ENCODE data around the gene PRKX.

PRKX gene

DNA sequence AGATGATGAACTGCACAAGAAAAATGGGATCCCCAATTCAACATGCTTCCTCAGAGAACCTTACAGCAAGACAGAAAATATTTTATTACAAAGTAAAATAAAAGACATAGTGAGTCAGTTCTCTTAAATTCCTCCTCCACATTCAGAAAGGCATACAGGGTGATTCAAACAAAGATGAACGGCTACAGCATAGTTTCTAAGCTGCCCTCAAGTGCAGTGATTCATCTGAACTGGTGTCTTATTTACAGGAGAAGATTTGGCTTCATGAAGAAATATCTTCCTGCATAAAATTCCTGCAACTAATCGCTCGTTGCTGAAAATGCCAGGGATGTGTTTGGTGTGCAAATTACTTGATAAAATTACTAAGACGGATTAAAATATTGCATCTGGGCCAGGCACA, 103.6 kb downstream of the PRKX start:
- no peaks in the 10 kb centered on the region for H3K27me3 ChIP-seq (ENCODE audit: control insufficient read depth, insufficient read depth, low read length)
- H3K9ac ChIP-seq, result no peak overlapping the region
- H3K36me3 ChIP-seq (ENCODE audit: control insufficient read depth, insufficient read depth, low read length), result no peaks in the 10 kb centered on the region
- H3K79me2 ChIP-seq, result no peaks in the 10 kb centered on the region
- H3K9me3 ChIP-seq (ENCODE audit: control insufficient read depth, low read length), result no peaks in the 10 kb centered on the region
- no peaks in the 10 kb centered on the region for H3K4me1 ChIP-seq
- no peak overlapping the region for H2AFZ ChIP-seq
- no peak overlapping the region for H3K27ac ChIP-seq
- H3K4me2 ChIP-seq (ENCODE audit: low read length), result no peak overlapping the region
- TF ChIP-seq, protein P1, sequence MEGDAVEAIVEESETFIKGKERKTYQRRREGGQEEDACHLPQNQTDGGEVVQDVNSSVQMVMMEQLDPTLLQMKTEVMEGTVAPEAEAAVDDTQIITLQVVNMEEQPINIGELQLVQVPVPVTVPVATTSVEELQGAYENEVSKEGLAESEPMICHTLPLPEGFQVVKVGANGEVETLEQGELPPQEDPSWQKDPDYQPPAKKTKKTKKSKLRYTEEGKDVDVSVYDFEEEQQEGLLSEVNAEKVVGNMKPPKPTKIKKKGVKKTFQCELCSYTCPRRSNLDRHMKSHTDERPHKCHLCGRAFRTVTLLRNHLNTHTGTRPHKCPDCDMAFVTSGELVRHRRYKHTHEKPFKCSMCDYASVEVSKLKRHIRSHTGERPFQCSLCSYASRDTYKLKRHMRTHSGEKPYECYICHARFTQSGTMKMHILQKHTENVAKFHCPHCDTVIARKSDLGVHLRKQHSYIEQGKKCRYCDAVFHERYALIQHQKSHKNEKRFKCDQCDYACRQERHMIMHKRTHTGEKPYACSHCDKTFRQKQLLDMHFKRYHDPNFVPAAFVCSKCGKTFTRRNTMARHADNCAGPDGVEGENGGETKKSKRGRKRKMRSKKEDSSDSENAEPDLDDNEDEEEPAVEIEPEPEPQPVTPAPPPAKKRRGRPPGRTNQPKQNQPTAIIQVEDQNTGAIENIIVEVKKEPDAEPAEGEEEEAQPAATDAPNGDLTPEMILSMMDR (IDR thresholded peaks at IDR 0.05), result no peak
- H3K4me3 ChIP-seq (ENCODE audit: low read depth, low read length), result no peak overlapping the region

DNA sequence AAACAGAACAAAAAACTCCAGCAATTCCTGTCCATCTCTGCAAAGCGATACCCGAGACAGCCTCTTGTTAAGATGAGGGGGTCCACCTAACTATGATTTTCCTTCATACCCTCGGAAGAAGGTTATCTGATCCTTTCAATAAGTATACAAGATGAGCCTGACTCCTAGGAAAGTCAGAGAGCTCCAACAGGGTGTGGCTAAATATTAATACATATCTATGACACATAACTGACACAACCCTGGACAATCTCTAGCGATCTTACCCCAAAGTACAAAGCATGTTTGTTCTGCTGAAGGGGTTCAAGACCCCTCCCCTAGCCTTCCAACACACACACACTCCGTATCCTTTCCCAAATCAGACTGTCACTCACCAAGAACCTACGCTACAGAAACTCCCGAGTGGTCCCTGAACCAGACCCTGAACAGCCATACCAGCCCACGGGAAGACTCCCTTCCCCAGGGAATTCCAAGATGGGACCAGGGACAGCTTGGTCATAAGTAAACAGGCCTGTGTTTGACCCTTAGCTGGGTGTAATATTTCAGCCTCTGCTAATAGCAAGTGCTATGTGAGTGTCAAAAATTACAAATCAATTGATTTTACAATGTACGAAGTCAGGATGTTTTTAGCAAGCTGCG, 110.3 kb downstream of the PRKX start:
- no peak overlapping the region for H2AFZ ChIP-seq
- TF ChIP-seq, protein P1 (IDR thresholded peaks at IDR 0.05), result no peak
- no peaks in the 10 kb centered on the region for H3K27me3 ChIP-seq (ENCODE audit: control insufficient read depth, insufficient read depth, low read length)
- H3K9ac ChIP-seq, result no peak overlapping the region
- H3K9me3 ChIP-seq (ENCODE audit: control insufficient read depth, low read length), result no peaks in the 10 kb centered on the region
- no peak overlapping the region for H3K4me3 ChIP-seq (ENCODE audit: low read depth, low read length)
- no peak overlapping the region for H3K4me2 ChIP-seq (ENCODE audit: low read length)
- no peaks in the 10 kb centered on the region for H3K79me2 ChIP-seq
- no peak overlapping the region for H3K27ac ChIP-seq
- H3K4me1 ChIP-seq, result no peaks in the 10 kb centered on the region
- no peaks in the 10 kb centered on the region for H3K36me3 ChIP-seq (ENCODE audit: control insufficient read depth, insufficient read depth, low read length)

DNA sequence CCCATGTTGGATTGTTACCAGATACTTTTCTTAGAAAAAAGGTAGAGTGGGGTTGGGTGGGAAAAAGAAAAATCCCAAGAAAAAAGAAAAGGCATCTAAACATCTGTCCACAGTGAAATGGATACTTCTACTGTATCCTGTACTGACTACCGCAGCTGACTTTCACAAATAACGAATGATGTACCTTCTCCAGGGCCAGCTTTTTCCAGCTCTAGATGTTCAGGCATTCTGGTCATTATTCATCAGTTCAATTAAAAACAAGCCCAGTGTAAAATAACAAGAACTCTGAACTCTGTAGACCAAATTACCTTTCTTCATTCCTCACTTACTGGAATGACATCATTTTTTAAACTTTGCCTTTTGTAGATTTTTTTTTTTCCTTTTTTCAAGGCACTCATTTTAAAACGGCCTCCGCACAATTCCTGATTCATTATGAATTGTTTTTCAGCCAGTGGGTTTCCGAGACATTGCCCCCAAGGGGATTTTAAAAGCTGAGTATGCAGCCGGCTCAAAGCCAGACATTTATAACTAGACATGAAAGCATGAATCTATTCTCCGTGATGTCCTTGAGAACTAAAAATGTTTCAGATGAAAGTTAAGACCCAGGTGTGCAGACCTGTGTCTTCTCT, 113.5 kb downstream of the PRKX start:
- Histone ChIP-seq H3K4me3 (ENCODE audit: low read depth, low read length) (no peak overlapping the region), H3K4me1 (no peaks in the 10 kb centered on the region), H3K27me3 (ENCODE audit: control insufficient read depth, insufficient read depth, low read length) (no peaks in the 10 kb centered on the region), H3K4me2 (ENCODE audit: low read length) (no peak overlapping the region), H2AFZ (no peak overlapping the region), H3K27ac (no peak overlapping the region), H3K79me2 (no peaks in the 10 kb centered on the region), H3K36me3 (ENCODE audit: control insufficient read depth, insufficient read depth, low read length) (no peaks in the 10 kb centered on the region), H3K9me3 (ENCODE audit: control insufficient read depth, low read length) (no peaks in the 10 kb centered on the region), H3K9ac (no peak overlapping the region)
- TF ChIP-seq, protein P1 (IDR thresholded peaks at IDR 0.05), result no peak

DNA sequence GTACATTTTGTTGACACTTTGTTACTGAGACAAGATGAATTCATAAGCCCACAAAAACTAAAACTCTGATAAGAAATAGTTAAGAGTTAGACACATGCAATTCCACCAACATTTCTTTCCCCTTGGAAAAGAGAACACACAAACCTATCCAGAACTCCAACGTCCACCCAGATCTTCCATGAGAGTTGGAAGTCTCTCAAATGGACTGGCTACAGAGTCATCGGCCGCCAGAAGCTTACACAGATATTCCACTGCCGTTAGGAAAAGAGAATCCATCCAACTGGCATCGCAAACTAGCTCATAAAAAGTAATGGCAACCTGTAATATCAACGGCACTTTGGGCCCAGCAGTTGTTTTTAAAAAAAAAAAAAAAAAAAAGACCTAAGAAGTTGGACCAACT, 114.7 kb downstream of the PRKX start:
- H3K36me3 ChIP-seq (ENCODE audit: control insufficient read depth, insufficient read depth, low read length), result no peaks in the 10 kb centered on the region
- H3K4me2 ChIP-seq (ENCODE audit: low read length), result no peak overlapping the region
- no peak overlapping the region for H2AFZ ChIP-seq
- no peak overlapping the region for H3K9ac ChIP-seq
- no peaks in the 10 kb centered on the region for H3K4me1 ChIP-seq
- no peaks in the 10 kb centered on the region for H3K9me3 ChIP-seq (ENCODE audit: control insufficient read depth, low read length)
- no peak overlapping the region for H3K4me3 ChIP-seq (ENCODE audit: low read depth, low read length)
- no peaks in the 10 kb centered on the region for H3K79me2 ChIP-seq
- TF ChIP-seq, protein P1 (IDR thresholded peaks at IDR 0.05), result no peak
- H3K27me3 ChIP-seq (ENCODE audit: control insufficient read depth, insufficient read depth, low read length), result no peaks in the 10 kb centered on the region
- no peak overlapping the region for H3K27ac ChIP-seq
